AG04449 (cell line): Measurements from ENCODE around the gene SSTR3.

ENCODE experiments used
- CTCF ChIA-PET: fragments of 350-600 bp; formaldehyde crosslinking; extraction: SDS; loops from one replicate; lab custom pipeline; 2021; ENCODE audit warnings: antibody characterized with exemption; lab: Yijun Ruan, JAX
- POLR2A ChIA-PET: fragments of 400-600, 350-600 bp; formaldehyde crosslinking; extraction: SDS; loops from one replicate; lab custom pipeline; 2020; ENCODE audit warnings: antibody characterized with exemption, inconsistent platforms; lab: Yijun Ruan, JAX
- DNase-seq: peaks from one replicate; pipeline ENCODE4 v3.0.0-alpha.2; 2010; ENCODE audit warnings: low read depth, low spot score
- H3K4me3 ChIP-seq: 2 replicates; pipeline ENCODE4 v1.5.1; 2011; ENCODE audit warnings: low read depth, mild to moderate bottlenecking, control low read depth, low read length
- TF ChIP-seq, protein P1 (sequence below): IDR thresholded peaks from one replicate; pipeline ENCODE4 v1.5.1; 2011; ENCODE audit warnings: mild to moderate bottlenecking, moderate library complexity, low read length, control low read depth, inconsistent platforms; ENCODE audit not compliant: insufficient read depth; ENCODE audit errors: missing control alignments

The SSTR3 gene

DNA sequence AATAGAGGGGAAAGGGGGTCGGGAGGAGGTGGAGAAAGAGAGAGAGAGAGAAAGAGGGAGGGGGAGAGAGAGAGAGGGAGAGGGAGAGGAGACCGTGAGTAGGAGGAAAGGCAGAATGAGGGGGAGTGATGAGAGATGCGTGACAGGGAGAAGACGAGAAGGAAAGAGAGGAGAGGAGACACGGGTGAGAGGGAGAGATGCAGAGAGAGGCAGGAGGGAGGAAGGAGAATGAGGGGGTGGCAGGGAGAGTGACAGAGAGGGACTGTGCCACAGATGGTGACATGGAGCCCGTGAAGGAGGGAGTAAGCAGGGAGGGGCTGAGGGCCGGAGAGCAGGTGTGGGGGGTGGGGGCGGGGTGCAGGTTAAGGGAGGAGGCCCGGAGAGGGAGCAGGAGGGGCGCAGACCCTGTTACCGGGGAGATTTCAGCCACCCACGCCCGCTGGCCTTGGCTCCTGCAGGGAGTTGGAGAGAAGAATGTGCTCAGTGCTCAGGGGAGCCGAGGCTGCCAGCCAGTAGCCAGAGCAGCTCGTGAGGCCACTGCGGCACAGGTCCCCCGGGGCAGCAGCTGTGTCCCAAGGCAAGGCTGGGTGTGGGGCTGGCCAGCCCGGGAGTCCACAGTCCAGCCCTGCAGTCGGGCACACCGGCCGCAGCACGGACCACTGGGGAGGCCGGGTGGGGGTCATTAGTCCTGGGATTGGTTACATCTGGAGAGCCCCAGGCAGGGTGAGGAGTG, at the start of gene SSTR3:
Gene SSTR3, minus strand, starts transcription at position 304 of the 733 bp plus-strand sequence. CDS start 4,674 bp downstream, outside the sequence.
- H3K4me3 ChIP-seq, result no peak within 1 kb of the TSS
- ChIA-PET POLR2A (no interaction called here), CTCF (interaction anchor here (6.8 kb wide), 1 partner anchor 12 kb away, joined by 61 read pairs; no protein-coding TSS in a partner anchor)
- TF ChIP-seq, protein P1, sequence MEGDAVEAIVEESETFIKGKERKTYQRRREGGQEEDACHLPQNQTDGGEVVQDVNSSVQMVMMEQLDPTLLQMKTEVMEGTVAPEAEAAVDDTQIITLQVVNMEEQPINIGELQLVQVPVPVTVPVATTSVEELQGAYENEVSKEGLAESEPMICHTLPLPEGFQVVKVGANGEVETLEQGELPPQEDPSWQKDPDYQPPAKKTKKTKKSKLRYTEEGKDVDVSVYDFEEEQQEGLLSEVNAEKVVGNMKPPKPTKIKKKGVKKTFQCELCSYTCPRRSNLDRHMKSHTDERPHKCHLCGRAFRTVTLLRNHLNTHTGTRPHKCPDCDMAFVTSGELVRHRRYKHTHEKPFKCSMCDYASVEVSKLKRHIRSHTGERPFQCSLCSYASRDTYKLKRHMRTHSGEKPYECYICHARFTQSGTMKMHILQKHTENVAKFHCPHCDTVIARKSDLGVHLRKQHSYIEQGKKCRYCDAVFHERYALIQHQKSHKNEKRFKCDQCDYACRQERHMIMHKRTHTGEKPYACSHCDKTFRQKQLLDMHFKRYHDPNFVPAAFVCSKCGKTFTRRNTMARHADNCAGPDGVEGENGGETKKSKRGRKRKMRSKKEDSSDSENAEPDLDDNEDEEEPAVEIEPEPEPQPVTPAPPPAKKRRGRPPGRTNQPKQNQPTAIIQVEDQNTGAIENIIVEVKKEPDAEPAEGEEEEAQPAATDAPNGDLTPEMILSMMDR, result no peak
- DNase-seq, result no peak

DNA sequence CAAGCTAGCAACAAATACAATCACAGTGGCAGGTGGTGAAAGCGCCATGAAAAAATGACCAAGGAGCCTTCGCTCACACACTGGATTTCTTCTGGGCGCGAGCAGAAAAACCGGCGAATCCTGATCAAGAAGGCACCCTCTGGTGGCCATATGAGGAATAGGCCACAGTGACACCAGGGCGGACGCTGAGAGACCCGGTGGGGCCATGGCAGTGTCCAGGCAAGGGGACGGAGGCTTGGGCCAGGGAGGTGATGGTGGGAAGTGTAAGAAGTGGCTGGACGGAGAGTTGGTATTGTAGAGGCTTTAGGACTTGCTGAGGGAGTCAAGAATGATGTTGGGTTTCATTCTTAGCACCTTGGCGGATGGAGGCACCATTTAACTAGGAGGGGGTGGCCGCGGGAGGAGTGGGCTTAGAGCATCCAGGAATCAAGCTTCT, 48.6 kb upstream of the SSTR3 start:
- ChIA-PET POLR2A (interaction anchor here (0.7 kb wide), 1 partner anchor 41 kb away, joined by 3 read pairs; no protein-coding TSS in a partner anchor), CTCF (interaction anchor here (0.6 to 5.5 kb wide), 52 partner anchors 9 to 498 kb away, joined by 3 to 162 read pairs (median 4); partner anchors contain the start of genes CYTH4, GGA1, IFT27 and RAC2)
- H3K4me3 ChIP-seq, result no peak overlapping the region
- TF ChIP-seq, protein P1, result peak; percentile 92
- no peak for DNase-seq

DNA sequence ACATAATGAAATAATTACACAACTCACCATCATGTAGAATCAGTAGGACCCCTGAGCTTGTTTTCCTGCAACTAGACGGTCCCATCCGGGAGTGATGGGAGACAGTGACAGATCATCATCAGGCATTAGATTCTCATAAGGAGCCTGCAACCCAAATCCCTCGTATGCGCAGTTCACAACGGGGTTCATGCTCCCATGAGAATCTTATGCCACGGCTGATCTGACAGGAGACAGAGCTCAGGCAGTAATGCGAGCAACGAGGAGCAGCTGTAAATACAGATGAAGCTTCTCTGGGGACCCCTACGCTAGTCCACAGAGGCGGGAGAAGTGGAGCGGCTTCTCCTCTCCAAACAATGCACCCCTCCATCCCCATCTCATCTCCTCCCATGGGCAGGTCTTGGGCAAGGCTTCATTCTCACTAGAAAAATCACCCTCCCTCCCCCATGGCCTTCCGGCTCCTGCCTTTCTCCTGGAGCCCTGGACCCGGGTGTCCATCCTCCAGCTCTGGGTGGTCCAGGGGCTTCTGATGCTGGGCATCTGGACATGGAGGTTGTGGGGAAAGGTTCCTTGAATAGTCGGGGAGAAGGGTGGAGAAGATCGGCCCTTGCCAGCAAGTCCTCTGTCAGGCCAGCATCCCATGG, 48.0 kb upstream of the SSTR3 start:
- H3K4me3 ChIP-seq, result no peak overlapping the region
- TF ChIP-seq, protein P1, result no peak
- no peak for DNase-seq
- POLR2A ChIA-PET, result interaction anchor here (0.7 kb wide), 1 partner anchor 42 kb away, joined by 3 read pairs; no protein-coding TSS in a partner anchor
- CTCF ChIA-PET, result interaction anchor here (0.6 to 5.5 kb wide), 56 partner anchors 10 to 484 kb away, joined by 3 to 162 read pairs (median 4); partner anchors contain the start of genes CYTH4, GGA1, IFT27 and KCTD17

DNA sequence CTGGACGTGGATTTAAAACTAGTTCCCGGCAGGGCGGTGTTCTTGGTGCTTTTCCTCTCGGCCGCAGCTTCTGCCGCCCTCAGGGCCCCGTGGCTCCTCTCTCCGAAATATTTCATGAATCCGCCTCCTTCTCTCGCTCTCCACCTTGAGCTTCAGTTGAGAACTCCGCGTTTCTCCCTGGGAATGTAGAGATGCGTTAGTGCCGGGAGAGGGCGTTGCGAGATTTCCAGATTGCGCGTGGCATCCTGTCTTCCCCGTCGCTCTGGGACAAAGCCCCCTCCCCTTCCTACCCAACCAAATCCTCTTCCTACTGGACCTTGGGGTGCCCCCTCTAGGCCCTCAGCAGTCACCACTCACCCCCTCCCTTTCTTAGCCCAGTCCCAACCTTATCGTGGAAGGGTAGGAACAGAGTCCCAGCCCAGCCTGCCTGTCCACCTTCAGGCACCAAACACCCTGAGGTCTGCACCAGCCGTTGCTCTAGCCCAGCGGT, 47.3 kb upstream of the SSTR3 start:
- CTCF ChIA-PET, result interaction anchor here (0.6 to 5.5 kb wide), 39 partner anchors 9 to 476 kb away, joined by 3 to 162 read pairs (median 4); partner anchors contain the start of genes CYTH4, GGA1 and RAC2
- no peak overlapping the region; the same call in 1 of the 2 replicates for H3K4me3 ChIP-seq
- TF ChIP-seq, protein P1, result peak; percentile 74
- POLR2A ChIA-PET, result interaction anchor here (1.3 kb wide), 1 partner anchor 30 kb away, joined by 5 read pairs; no protein-coding TSS in a partner anchor
- DNase-seq, result no peak

DNA sequence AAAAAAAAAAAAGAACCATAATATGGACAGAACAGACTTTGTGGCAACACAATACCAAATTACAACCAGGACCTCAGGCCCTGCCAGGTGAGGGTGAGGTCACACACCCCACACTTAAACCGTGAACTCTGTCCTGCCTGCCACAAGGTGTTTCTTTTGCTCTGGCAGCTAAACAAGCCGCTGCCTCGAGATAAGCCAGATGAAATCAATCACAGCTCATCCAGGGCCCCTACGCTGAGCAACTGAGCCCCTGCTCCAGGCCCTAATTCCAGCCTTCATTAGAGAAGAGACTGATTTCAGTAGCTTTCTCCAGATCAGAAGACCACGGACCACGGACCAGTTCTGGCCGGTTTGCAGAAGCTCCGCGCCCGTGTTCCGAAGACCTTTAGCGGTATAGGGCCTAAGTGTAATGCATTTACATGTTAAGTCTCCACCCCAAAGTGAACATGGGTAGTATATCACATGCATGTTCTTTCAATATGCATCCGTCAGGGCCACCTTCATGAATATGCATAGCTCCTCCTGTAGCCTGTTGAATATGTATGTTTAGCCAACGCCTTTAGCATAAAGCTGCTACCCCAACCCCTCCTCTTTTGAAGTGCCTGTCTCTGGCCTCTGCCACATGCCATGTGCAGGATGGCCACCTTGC, 46.6 kb upstream of the SSTR3 start:
- no peak overlapping the region for H3K4me3 ChIP-seq
- TF ChIP-seq, protein P1, result no peak
- CTCF ChIA-PET, result interaction anchor here (0.6 to 5.5 kb wide), 30 partner anchors 9 to 476 kb away, joined by 3 to 162 read pairs (median 6); partner anchors contain the start of genes CYTH4 and RAC2
- POLR2A ChIA-PET, result interaction anchor here (1.3 kb wide), 1 partner anchor 30 kb away, joined by 5 read pairs; no protein-coding TSS in a partner anchor
- DNase-seq, result no peak
